K562 (cell line): ENCODE data around the gene PHKG1.

ENCODE experiments used
- CREM ChIP-seq: IDR thresholded peaks from 2 replicates; pipeline ENCODE4 v1.6.1; 2014; ENCODE audit warnings: antibody characterized with exemption, low read depth
- CTCF ChIP-seq, 3 experiments: IDR thresholded peaks in 2 of 3; conservative IDR thresholded peaks in 1 of 3; 2 replicates each; pipeline ENCODE4 v1.5.1; 2011 to 2012; ENCODE audit warnings: low read length in 3 of 3, mild to moderate bottlenecking in 3 of 3, control low read depth in 2 of 3, improper control_type of control experiment in 1 of 3, inconsistent platforms in 1 of 3, low read depth in 1 of 3, mixed read lengths in 1 of 3, moderate library complexity in 1 of 3; ENCODE audit not compliant: insufficient read depth in 2 of 3
- ETS1 ChIP-seq: conservative IDR thresholded peaks from 2 replicates; pipeline ENCODE4 v1.6.1; 2011; ENCODE audit warnings: low read depth, mild to moderate bottlenecking, low read length; ENCODE audit not compliant: control insufficient read depth
- GMEB1 ChIP-seq: fragments of 250-450 bp; sonication (Bioruptor Pico); IDR thresholded peaks from 2 replicates; pipeline ENCODE4 v1.4.0; 2020; ENCODE audit warnings: mild to moderate bottlenecking
- KLF16 ChIP-seq: IDR thresholded peaks from 2 replicates; pipeline ENCODE4 v1.6.1; 2016; ENCODE audit warnings: antibody characterized with exemption
- POLR2A ChIP-seq: fragments of 450-650 bp; conservative IDR thresholded peaks from 2 replicates; pipeline ENCODE4 v1.6.1; 2016
- RAD51 ChIP-seq: fragments of 450-650 bp; IDR thresholded peaks from 2 replicates; pipeline ENCODE4 v1.7.1; 2016; ENCODE audit warnings: low read depth, mild to moderate bottlenecking, borderline replicate concordance
- SAP30 ChIP-seq: fragments of 200-600 bp; sonication (generic); IDR thresholded peaks from 2 replicates; pipeline ENCODE4 v1.6.1; 2012; ENCODE audit warnings: borderline replicate concordance, low read depth, mild to moderate bottlenecking, moderate library complexity, low read length, control low read depth, inconsistent platforms; ENCODE audit not compliant: insufficient read depth, poor library complexity, severe bottlenecking
- TBP ChIP-seq: optimal IDR thresholded peaks from 2 replicates; pipeline ENCODE3; 2011; ENCODE audit warnings: low read depth, low read length, improper control_type of control experiment
- ZNF263 ChIP-seq: sonication (generic); formaldehyde crosslinking; IDR thresholded peaks from 2 replicates; pipeline ENCODE4 v1.8.0; 2022; ENCODE audit warnings: mild to moderate bottlenecking, missing genetic modification reagents, borderline replicate concordance

- TF ChIP-seq POLR2A, result no peak
- TF ChIP-seq ZNF263 (CRISPR knock-in tag), result no peak
- TF ChIP-seq TBP, result no peak
- no peak for TF ChIP-seq ETS1
- TF ChIP-seq RAD51, result no peak
- peak; percentile 37 to 59 (median 46); a peak in 5 of 6 replicates for TF ChIP-seq CTCF (IDR thresholded peaks at IDR 0.05 in 2 of 3, conservative IDR thresholded peaks at IDR 0.05 in 1 of 3; ENCODE audit: insufficient read depth in 2 of 3, low read depth in 1 of 3, low read length in 3 of 3)
- TF ChIP-seq KLF16, result no peak; the same call in 1 of the 2 replicates
- TF ChIP-seq GMEB1 (CRISPR knock-in tag), result no peak; the same call in 1 of the 2 replicates
- no peak for TF ChIP-seq CREM
- peak; percentile 36 for TF ChIP-seq SAP30
Measured at GRCh38 chr7:56033671-56034432, 58.9 kb downstream of the PHKG1 start.
